ENCODE measurements around the gene ZNF688.
"Not testable (repeated sequence)": the region's sequence is repeated elsewhere in the genome, so short reads cannot be mapped to it uniquely, and the experiment has no call there.

ZNF688 gene

DNA sequence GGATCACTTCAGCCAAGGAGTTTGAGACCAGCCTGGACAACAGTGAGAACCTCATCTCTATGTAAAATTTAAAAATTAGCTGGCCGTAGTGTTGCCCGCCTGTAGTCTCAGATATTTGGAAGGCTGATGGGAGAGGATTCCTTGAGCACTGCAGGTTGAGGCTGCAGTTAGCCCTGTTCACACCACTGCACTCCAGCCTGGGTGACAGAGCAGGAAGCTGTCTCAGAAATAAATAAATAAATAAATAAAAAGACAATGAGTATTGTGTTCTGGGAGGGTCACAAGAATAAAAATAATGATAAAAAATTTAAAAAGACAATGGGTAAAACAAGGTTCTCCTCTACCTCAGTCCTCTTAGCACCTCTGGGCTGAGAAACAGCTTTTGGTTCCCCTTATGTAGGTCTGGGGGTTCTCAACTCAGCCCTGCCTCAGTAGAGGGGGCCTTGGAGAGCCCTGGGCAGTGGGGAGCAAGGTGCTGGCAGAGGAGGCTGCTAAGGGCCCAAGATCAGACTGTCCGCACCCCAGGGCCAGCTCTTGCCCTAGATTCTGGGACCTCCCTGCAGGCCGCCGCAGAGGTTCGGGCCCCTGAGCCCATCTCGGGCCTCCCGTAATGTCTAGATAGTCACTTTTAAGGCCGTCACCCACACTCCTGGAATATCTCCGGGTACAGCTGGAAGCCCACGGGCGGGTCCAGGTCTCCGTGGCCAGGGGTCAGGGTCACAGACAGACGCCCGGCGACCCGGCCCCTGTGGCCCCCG is 16.8 kb downstream of the ZNF688 start:
- Mint-ChIP-seq H3K27ac (peak overlapping the region; percentile 82), H3K27me3 (no peaks in the 10 kb centered on the region), H3K4me1 (ENCODE audit: low read depth) (peaks cover 45% of the 10 kb centered on the region), H3K4me3 (no peak overlapping the region), H3K9me3 (ENCODE audit: low read depth) (no peaks in the 10 kb centered on the region), H3K36me3 (peaks cover 5% of the 10 kb centered on the region)

DNA sequence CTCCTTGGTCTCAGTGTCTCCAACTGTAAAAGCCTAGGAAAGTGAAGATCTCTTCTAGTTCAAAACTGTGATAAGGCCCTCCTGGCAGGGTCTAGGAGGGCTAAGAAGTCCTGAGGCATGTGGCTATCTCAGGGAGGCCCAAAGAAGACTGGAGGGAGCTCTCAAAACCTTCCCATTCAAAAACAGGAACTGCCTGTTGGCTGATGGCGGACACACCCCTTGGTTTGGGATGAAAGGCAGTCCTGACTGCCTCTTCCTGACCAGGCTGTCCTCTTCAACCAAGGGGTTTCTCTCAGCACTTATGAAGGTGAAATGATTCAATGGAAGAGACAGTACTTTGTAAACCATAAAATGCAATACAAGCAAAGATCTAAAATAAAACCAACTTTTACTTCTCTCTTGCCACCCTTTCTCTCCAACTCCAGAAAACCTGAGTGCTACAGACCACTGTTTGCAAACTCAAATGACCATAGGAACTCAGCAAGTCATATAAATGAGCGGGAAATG is 18.1 kb downstream of the ZNF688 start:
- H3K9me3 Mint-ChIP-seq (ENCODE audit: low read depth), result no peaks in the 10 kb centered on the region
- H3K4me1 Mint-ChIP-seq (ENCODE audit: low read depth), result peaks cover 49% of the 10 kb centered on the region
- no peaks in the 10 kb centered on the region for H3K27me3 Mint-ChIP-seq
- peaks cover 5% of the 10 kb centered on the region for H3K36me3 Mint-ChIP-seq
- H3K27ac Mint-ChIP-seq, result peak overlapping the region; percentile 82
- H3K4me3 Mint-ChIP-seq, result peak overlapping the region; percentile 38

DNA sequence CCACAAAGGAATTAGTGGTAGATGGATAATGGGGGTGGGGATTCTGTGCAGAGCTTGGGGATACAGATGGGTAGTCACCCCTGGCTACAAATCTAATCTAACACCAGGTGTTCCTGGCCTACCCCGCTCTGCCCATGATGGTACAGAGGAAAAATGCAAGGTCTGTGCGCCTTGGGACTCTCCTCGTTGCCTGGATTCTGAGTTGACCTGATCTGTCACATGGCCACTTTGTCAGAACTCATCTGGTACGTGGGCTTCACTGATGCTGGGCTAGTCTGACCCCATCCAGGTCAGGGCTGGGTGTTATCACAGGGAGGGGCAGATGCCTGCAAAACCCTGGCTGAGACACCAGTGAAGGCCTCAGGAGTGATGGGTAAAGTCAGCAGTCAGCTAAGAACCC is 18.6 kb downstream of the ZNF688 start:
- peak overlapping the region; percentile 82 for H3K27ac Mint-ChIP-seq
- peaks cover 5% of the 10 kb centered on the region for H3K36me3 Mint-ChIP-seq
- H3K9me3 Mint-ChIP-seq (ENCODE audit: low read depth), result no peaks in the 10 kb centered on the region
- peaks cover 51% of the 10 kb centered on the region for H3K4me1 Mint-ChIP-seq (ENCODE audit: low read depth)
- H3K4me3 Mint-ChIP-seq, result peak overlapping the region; percentile 47
- H3K27me3 Mint-ChIP-seq, result no peaks in the 10 kb centered on the region

DNA sequence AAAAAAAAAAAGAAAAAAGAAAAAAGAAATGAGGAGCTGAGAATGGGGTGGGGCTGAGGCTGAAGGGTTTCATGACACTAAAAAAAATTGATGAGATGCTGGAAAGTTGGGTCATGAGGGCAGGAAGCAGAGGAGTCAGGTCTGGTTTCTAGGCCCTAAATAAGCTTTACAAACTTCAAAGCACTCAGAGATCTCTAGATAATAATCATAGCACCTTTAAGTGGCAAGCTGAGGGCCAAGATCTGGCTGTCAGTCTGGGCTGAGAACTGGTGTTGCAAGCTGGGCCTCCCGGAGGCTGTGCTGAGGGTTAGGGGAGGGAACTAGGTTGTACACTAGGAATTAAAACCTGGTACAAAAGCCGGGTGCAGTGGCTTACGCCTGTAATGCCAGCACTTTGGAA is 19.7 kb downstream of the ZNF688 start:
- Mint-ChIP-seq H3K4me3 (peak overlapping the region; percentile 63), H3K9me3 (ENCODE audit: low read depth) (no peaks in the 10 kb centered on the region), H3K36me3 (peaks cover 5% of the 10 kb centered on the region), H3K27me3 (no peaks in the 10 kb centered on the region), H3K4me1 (ENCODE audit: low read depth) (peaks cover 52% of the 10 kb centered on the region), H3K27ac (peak overlapping the region; percentile 82)

DNA sequence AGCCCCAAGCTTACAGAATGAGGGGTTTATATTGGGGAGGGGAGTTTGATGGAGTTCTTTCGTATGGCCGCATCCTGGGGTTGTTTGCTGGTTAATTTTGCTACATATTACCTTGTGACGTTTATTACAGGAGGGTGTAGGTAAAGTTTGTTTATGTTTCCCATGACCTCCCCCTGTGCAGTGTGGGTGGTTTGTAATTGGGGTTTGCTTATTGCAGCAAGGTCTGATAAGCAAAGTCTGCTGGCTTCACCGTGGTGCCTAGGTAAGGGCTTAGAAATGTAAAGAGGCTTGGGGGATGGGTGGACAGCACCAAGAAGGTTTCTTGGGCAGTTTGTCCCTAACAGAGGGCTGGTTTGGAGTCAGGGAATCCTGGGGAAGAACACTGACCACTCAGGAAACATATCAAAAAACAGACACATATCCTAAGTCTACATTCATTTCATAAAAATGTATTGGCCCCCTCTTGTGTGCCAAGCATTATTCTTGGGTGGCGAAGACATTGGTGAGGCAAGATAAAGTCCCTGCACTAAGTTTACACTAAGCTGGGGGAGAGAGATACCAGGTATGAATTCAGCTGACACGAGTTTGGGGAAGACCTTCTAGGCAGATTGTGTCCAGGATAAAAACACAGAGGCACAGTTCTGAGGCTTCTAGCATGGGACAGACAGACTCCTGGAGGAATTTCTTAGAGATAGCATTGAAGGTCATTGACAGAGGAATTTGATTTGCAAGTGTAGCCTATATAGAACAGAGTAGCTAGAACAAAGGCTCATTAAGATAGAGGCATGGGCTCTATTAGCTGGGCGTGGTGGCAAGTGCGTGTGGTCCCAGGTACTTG is 22.9 kb downstream of the ZNF688 start:
- peaks cover 3% of the 10 kb centered on the region for H3K36me3 Mint-ChIP-seq
- H3K9me3 Mint-ChIP-seq (ENCODE audit: low read depth), result no peaks in the 10 kb centered on the region
- no peaks in the 10 kb centered on the region for H3K27me3 Mint-ChIP-seq
- peak overlapping the region; percentile 70 for H3K27ac Mint-ChIP-seq
- H3K4me1 Mint-ChIP-seq (ENCODE audit: low read depth), result peaks cover 38% of the 10 kb centered on the region
- H3K4me3 Mint-ChIP-seq, result no peak overlapping the region

DNA sequence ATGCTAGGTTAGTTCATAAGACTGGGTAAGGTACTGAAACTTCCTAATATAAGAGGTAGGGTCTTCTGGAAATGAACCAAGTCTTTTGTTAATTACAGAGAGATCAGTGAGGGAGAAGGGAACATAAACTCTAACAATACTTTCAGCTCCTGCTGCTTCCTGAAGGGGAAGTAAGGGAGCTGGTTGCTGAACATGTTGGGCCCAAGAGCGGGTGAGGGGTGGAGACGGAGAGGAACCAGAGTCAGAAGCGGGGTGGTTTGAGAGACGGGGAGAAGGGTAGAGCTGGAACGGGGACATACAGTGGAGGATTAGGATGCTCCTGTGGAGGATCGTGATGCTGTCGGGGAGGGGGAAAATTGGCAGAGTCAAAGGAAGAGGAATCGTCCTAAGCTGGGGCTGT is 25.4 kb downstream of the ZNF688 start:
- Mint-ChIP-seq H3K27ac (no peak overlapping the region), H3K9me3 (ENCODE audit: low read depth) (no peaks in the 10 kb centered on the region), H3K36me3 (no peaks in the 10 kb centered on the region), H3K4me3 (no peak overlapping the region), H3K4me1 (ENCODE audit: low read depth) (peaks cover 17% of the 10 kb centered on the region), H3K27me3 (no peaks in the 10 kb centered on the region)

DNA sequence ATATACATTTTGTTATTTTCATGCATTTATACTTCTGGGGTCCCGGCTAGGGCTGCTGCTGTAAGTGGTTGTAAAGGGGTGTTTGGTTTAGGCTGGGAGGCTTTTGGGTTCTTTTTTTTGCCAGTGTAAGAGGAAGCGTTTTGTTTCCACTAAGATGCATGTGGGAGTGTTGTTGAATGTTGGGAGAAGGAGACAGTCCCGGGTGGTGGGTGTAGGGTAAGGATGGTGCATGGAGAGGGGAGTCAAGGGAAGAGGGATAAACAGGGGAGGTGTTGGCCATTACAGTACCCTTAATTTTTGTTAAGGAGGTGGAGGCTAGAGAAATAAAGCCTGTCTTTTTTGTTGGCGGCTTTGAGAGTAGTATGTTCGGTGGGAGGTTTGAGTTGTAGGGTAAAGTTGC is 28.4 kb downstream of the ZNF688 start:
- no peaks in the 10 kb centered on the region for H3K36me3 Mint-ChIP-seq
- H3K27me3 Mint-ChIP-seq, result no peaks in the 10 kb centered on the region
- H3K4me3 Mint-ChIP-seq, result no peak overlapping the region
- H3K4me1 Mint-ChIP-seq (ENCODE audit: low read depth), result peaks cover 6% of the 10 kb centered on the region
- no peak overlapping the region for H3K27ac Mint-ChIP-seq
- no peaks in the 10 kb centered on the region for H3K9me3 Mint-ChIP-seq (ENCODE audit: low read depth)

DNA sequence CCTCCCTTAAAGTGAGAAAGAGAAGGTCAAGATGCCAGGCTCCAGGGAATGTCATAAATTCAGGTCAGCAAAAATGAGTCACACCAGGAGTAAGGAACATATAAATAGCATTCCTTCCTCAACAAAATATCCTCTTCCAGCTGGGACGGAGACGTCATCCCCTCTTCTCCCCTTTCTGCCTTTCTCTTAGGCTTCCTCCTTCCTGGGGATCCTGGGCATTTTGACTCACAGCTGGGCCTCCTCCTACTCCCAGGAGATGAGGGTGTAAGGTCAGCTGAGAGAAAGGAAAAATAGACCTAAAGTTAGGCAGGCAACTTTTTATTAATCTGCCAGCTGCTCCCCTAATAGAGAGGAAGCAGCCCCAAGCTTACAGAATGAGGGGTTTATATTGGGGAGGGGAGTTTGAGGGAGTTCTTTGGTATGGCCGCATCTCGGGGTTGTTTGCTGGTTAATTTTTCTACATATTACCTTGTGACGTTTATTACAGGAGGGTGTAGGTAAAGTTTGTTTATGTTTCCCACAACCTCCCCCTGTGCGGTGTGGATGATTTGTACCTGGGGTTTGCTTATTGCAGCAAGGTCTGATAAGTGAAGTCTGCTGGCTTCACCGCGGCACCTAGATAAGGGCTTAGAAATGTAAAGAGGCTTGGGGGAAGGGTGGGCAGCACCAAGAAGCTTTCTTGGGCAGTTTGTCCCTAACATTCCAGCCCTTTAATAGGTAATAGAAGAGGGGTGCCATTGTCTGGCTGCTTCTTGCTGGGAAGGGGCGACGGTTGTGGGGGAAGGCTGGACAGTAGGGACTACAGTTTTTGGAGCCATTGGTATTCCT is 29.8 kb downstream of the ZNF688 start:
- Mint-ChIP-seq H3K9me3 (ENCODE audit: low read depth) (no peaks in the 10 kb centered on the region), H3K27ac (no peak overlapping the region)

DNA sequence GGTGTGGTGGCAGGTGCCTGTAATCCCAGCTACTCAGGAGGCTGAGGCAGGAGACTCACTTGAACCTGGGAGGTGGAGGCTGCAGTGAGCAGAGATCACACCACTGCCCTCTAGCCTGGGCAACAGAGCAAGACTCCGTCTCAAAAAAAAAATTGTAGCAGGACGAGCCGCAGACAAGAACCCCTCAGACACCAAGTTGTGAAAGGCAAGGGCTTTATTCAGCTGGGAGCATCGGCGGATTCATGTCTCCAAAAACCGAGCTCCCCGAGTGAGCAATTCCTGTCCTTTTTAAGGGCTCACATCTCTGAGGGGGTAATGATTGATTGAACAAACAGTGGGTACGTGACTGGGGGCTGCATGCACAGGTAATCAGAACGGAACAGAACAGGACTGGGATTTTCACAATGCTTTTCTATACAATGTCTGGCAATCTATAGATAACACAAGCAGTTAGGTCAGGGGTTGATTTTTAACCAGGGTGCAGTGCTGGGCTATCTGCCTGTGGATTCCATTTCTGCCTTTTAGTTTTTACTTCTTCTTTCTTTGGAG is 30.5 kb downstream of the ZNF688 start:
- H3K4me3 Mint-ChIP-seq; H3K9me3 Mint-ChIP-seq (ENCODE audit: low read depth); H3K36me3 Mint-ChIP-seq; H3K27ac Mint-ChIP-seq; H3K27me3 Mint-ChIP-seq: not testable (repeated sequence)
- peaks cover 20% of the 10 kb centered on the region for H3K4me1 Mint-ChIP-seq (ENCODE audit: low read depth)

More for the DNA sequence above, 29.8 kb downstream of the ZNF688 start:
- Mint-ChIP-seq H3K4me1 (ENCODE audit: low read depth) (peaks cover 13% of the 10 kb centered on the region), H3K36me3 (peaks cover 6% of the 10 kb centered on the region), H3K27me3 (no peaks in the 10 kb centered on the region), H3K4me3 (no peak overlapping the region)

DNA sequence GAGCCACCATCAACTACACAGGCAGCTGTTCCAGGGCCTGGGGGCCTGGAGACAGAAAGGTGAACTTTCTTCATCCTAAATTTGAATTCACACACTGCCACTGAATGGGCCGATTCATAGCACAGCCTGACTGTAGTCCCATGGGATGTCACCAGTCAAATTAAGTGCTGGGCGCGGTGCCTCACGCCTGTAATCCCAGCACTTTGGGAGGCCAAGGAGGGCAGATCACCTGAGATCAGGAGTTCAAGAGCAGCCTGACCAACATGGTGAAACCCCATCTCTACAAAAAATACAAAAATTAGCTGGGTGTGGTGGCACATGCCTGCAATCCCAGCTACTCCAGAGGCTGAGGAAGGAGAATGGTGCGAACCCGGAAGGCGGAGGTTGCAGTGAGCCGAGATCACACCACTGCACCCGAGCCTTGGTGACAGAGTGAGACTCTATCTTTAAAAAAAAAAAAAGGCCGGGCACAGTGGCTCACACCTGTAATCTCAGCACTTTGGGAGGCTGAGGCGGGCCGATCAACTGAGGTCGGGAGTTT is 31.5 kb downstream of the ZNF688 start:
- peaks cover 27% of the 10 kb centered on the region for H3K4me1 Mint-ChIP-seq (ENCODE audit: low read depth)
- H3K27me3 Mint-ChIP-seq; H3K36me3 Mint-ChIP-seq; H3K4me3 Mint-ChIP-seq; H3K9me3 Mint-ChIP-seq (ENCODE audit: low read depth): not testable (repeated sequence)
- H3K27ac Mint-ChIP-seq, result peak overlapping the region; percentile 48

DNA sequence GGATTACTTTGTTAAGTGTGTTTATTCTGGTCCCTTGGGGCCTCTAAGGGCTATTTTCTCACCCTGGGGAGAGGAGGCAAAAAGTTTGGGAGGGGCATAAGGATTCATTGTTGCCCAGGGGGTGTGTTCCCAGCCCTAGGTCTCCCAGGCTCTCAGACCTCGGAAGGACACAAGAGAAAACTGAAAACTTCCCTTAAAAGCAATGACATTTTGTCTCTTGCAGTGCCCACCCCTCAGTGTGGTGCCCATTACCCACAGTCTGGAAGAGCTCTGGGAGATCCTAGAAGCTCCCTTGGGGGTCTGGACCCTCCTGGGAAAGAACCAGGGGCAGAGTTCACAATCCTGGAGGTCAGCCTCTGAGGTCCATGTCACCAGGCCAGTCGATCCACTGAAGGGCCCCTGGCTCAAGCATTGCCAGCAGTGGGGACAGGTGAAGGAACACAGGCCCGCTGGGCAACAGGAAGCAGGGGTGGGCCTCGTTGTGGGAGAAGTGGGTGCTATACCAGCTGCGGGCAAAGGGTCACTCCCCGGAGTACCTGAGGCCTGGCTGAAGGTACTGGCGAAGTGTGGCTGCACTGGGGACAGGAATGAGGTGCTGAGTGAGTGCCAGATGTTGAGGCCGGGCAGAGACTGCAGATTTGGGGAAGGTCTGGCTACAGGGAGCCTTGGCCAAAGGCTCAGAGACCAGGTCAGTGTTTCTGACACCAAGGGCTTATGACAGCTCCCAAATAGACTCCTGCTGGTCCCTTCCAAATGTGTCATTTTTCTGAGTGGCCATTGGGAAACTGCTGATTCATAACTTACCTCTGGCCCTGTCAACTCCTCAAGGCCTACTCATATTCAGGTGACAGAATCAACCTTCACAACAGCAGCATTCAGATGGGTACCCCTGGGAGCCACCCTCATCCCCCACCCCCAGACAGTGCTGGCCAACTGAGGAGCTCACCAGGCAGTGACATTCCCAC is 32.2 kb downstream of the ZNF688 start:
- H3K9me3 Mint-ChIP-seq (ENCODE audit: low read depth), result no peaks in the 10 kb centered on the region
- peak overlapping the region; percentile 48 for H3K27ac Mint-ChIP-seq
- no peaks in the 10 kb centered on the region for H3K27me3 Mint-ChIP-seq
- peaks cover 28% of the 10 kb centered on the region for H3K4me1 Mint-ChIP-seq (ENCODE audit: low read depth)
- no peak overlapping the region for H3K4me3 Mint-ChIP-seq
- peaks cover 6% of the 10 kb centered on the region for H3K36me3 Mint-ChIP-seq

DNA sequence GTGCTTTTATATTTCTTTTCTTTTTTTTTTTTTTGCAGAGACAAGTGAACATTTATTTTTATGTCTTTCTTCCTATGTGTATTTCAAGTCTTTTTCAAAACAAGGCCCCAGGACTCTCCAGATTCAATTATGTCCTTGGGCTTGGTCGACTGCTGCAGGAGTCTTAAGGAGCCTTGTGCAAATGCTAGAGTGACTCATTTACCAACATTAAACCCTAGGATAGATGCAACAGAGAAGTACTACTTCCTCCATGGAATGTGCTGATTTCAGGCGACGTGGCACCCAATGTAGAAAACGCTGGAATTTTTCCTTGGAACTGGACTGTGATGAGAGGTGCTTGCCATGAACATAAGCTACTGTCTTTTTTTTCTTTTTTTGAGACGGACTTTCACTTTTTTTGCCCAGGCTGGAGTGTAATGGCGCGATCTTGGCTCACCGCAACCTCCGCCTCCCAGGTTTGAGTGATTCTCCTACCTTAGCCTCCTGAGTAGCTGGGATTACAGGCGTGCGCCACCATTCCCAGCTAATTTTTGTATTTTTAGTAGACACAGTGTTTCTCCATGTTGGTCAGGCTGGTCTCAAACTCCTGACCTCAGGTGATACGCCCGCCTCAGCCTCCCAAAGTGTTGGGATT is 35.0 kb downstream of the ZNF688 start:
- not testable (repeated sequence) for H3K9me3 Mint-ChIP-seq (ENCODE audit: low read depth); H3K27me3 Mint-ChIP-seq; H3K36me3 Mint-ChIP-seq
- Mint-ChIP-seq H3K27ac (peak overlapping the region; percentile 99), H3K4me1 (ENCODE audit: low read depth) (peaks cover 33% of the 10 kb centered on the region), H3K4me3 (peak overlapping the region; percentile 97)

DNA sequence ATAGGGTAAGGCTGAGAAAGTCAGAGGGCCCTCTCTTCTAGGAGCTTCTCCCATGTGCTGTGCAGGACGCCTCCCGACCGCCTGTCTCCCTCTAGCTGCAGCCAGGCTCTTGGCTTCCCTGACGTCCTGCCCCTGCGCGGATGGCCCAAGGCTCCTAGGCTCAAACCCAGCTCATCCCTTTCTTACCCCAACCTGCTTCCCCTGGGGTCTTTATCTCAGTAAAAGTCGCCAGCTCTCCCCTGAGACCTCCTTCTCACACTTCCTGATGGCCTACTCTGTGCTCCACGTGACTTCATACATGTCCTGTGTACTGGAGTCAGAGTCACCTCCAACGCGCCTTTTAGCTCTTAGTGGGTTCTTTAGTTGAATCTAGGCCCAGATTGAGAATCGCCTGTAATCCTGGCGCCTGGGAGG is 35.7 kb downstream of the ZNF688 start:
- H3K4me3 Mint-ChIP-seq, result peak overlapping the region; percentile 97
- H3K27me3 Mint-ChIP-seq, result no peaks in the 10 kb centered on the region
- peak overlapping the region; percentile 99 for H3K27ac Mint-ChIP-seq
- no peaks in the 10 kb centered on the region for H3K9me3 Mint-ChIP-seq (ENCODE audit: low read depth)
- peaks cover 33% of the 10 kb centered on the region for H3K4me1 Mint-ChIP-seq (ENCODE audit: low read depth)
- H3K36me3 Mint-ChIP-seq, result peaks cover 6% of the 10 kb centered on the region

Data from activated naive CD8-positive, alpha-beta T cell (primary cell).